HG03175 (cell line): ENCODE data around the gene COL26A1.
"Not testable (repeated sequence)": the region's sequence is repeated elsewhere in the genome, so short reads cannot be mapped to it uniquely, and the experiment has no call there.

Source experiments
- ATAC-seq: cut with Tn5 transposase; IDR thresholded peaks from one replicate; pipeline ENCODE4 v1.9.1; 2021; ENCODE audit warnings: mild to moderate bottlenecking, moderate library complexity; ENCODE audit not compliant: unreplicated experiment

COL26A1 gene

GRCh38 chr7:101400751-101401150, 38.1 kb downstream of the COL26A1 start:
- ATAC-seq, result no peak

GRCh38 chr7:101401390-101402080, 38.9 kb downstream of the COL26A1 start:
- no peak for ATAC-seq

GRCh38 chr7:101402081-101402779, 39.6 kb downstream of the COL26A1 start:
- no peak for ATAC-seq

- no peak for ATAC-seq
These were observed 40.2 kb downstream of the COL26A1 start for GRCh38 chr7:101402835-101403234.

- ATAC-seq, result no peak
These were observed 42.9 kb downstream of the COL26A1 start for GRCh38 chr7:101405474-101406067.

DNA sequence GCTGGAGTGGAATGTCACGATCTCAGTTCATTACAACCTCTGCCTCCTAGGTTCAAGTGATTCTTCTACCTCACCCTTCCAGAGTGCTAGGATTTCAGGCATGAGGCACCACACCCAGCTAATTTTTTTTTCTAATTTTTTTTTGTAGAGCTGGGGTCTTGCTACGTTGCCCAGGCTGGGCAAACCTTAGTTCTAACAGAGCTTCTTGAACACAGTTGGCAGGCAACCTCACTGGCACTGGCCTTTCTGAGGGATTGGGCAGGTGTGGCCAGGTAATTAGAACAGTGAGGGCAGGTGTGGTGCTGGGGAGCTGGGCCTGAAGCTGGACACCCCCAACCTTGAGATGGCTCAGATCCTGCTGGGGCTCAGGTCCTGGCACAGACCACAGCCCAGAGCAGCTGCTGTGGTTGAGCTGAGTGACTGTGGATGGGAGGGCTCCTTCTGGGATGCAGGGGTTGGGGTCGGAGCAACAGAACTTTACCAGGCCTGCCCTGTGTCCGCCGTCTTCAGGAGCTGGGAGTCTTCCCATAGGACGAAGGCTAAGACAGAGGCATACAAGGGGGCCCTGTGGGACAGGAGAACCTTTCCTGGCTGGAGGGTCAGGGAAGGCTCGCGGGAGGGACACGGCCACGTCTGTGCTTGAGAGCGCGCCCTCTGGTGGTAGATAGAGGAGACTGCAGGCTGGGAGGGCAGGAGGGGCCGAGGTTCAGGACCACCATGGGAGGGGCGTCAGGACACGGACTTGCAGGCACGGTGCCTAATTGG, 48.2 kb downstream of the COL26A1 start:
- no peak for ATAC-seq

DNA sequence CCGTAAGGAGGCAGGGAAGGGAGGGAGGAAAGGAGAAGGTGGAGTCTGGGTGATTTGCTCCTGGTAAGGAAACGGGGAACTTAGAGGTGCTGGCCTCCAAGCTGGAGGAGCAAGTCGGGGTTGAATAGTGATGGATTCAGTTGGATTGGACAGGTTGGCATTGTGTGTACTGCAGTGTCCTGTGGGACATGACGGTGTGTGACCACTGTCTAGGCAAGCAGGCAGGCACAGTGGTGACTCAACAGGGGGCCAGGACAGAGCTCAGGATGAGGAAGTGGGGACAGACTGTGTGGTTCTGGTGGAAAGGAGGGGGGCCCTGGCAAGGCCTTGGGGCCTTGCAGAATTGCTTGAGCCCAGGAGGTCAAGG, 48.8 kb downstream of the COL26A1 start:
- no peak for ATAC-seq

DNA sequence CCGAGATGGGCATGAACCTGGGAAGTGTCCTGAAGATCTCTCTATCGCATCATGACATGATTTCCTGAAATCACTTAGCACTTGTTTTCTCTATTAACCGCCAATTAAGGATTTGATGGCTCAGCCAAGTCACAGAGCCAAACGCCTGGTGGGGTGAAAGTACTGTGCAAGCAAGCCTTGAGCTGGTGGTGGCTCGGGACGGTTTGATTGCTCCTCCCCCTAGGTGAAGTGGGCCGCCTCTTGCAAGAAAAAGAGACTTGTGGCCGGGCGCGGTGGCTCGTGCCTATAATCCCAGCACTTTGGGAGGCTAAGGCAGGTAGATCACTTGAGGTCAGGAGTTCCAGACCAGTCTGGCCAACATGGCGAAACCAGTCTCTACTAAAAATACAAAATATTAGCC, 50.3 kb downstream of the COL26A1 start:
- no peak for ATAC-seq

DNA sequence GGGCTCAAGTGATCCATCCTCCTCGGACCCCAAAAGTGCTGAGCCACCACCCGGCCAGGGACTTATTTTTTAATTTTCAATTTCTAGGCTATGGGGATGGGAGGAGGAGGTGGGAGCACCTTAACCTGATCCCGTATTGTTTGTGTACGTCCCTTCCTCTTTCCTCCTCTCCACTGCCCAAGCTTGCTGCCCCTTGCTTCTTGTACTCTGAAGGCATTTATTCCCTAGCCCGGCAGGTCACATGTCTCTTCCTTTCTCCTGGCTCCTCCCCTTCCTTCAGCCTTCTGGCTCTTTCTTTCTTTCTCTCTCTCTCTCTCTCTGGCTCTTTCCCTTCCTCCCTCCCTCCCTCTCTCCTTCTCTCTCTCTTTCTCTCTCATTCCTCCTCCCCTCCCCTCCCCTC, 56.0 kb downstream of the COL26A1 start:
- no peak for ATAC-seq

DNA sequence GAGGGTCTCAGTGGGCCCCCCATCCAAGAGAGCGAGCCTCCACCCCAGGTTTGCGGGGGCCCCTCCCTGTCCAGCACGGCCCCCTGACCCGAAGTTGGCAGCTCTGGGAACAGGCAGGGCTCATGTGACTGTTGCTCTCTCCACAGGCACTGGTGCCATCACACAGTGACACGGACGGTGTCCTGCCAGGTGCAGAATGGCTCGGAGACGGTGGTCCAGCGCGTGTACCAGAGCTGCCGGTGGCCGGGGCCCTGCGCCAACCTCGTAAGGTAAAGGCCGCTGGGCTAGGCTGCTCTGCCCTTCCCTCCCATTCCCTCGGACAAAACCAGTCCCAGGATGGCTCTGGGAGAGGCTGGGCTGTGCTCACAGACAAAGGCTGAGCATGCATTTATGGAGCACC, 57.2 kb downstream of the COL26A1 start:
- no peak for ATAC-seq

- no peak for ATAC-seq
These were observed 57.8 kb downstream of the COL26A1 start for GRCh38 chr7:101420436-101420835.

- no peak for ATAC-seq
These were observed 59.9 kb downstream of the COL26A1 start for GRCh38 chr7:101422356-101423195.

DNA sequence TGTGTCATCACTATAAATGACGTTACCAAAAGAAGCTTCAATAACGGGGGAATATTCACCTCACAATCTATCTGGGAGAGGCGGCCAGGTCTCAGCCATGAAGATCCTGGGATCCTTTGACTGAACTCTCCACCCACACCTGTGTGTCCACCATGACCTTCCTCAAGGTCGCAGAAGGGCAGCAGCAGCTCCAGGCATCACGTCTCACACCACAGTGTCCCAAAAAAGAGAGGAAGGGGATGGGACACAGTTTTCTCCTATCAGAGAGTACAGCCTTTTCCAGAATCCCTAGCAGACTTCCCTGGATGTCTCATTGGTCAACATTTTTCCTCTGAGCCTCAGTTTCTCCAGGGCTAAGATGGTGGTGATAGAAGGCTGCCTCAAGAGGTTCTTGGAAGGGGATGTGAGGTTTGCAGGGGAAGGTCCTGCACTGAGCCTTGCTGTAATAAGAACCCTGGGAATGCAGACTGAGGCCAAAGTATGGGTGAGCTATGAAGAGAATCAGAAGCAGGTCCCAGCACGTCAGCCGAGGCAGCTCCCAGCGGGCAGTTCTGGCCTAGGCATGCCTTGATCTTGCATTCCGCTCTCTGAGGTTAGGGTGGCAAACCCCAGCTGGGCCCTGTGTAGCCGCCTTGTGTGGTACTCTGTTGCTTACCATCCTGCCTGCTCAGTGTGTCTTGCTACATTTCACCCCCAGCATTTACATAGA, 63.8 kb downstream of the COL26A1 start:
- ATAC-seq, result no peak

- no peak for ATAC-seq
These were observed 65.6 kb downstream of the COL26A1 start for GRCh38 chr7:101428093-101428866.

GRCh38 chr7:101432316-101432715, 69.6 kb downstream of the COL26A1 start:
- ATAC-seq, result no peak

DNA sequence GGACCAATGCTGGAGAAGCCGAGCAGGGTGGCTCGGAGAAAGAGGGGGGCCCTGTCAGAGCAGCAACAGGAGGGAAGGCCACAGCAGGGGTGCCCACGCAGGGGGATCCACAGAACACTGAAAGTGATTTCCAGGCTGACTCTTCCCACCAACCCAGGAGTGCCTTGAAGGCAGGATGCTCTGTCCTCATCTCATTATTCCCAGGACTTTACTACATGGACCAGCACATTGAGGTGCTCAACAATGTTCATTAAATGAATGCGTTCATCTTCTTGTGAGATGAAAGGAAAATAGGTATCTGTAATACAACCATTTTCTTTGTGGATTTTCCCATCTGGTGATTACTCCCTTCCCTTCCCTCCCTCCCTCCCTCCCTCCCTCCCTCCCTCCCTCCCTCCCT, 71.0 kb downstream of the COL26A1 start:
- no peak for ATAC-seq

- ATAC-seq, result not testable (repeated sequence)
These were observed 71.5 kb downstream of the COL26A1 start for GRCh38 chr7:101434155-101434554.

DNA sequence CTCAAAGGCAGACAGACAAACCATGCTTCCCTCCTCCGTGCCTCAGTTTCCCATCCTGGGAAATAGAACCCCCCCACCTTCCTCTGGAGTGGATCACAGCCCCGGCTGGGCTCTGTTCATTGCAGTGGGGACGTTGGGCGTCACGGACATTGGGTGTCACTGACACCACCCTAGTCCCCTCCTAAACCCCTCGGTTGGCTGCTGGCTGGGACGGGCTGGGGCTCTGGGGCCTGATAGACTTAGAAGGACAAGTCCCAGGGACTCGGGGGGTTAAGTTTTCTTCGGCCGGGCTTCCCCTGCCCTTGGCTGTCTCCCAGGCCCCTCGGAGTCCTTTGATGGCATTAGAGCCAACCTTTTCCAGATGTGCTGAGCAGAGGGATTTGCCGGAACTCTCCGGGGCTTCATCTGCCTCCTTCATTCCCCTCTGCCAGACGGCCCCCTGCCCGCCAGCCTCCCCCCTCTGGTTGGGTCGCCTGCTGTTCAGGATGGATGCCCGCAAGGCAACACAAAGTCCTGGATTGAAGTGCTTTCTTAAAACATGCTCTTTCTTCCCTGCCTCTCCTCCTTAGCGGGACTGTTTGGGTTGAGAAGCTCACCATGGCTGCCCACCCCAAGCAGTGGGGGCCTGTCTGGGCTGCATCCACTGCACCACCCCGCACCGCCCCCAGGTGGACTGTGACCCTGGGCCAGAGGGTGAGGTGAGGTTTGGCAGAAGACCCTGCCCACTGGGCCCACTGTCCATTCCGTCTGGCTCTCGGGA, 73.0 kb downstream of the COL26A1 start:
- ATAC-seq, result no peak
